ENCODE results near the gene KLF14.

- TF ChIP-seq, protein P1, sequence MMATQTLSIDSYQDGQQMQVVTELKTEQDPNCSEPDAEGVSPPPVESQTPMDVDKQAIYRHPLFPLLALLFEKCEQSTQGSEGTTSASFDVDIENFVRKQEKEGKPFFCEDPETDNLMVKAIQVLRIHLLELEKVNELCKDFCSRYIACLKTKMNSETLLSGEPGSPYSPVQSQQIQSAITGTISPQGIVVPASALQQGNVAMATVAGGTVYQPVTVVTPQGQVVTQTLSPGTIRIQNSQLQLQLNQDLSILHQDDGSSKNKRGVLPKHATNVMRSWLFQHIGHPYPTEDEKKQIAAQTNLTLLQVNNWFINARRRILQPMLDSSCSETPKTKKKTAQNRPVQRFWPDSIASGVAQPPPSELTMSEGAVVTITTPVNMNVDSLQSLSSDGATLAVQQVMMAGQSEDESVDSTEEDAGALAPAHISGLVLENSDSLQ (IDR thresholded peaks at IDR 0.05): no peak
- TF ChIP-seq FOXA1 (IDR thresholded peaks at IDR 0.05) (no peak), BHLHE40 (IDR thresholded peaks at IDR 0.05; ENCODE audit: borderline replicate concordance) (no peak), FOXK2 (IDR thresholded peaks at IDR 0.05) (no peak), FOXM1 (IDR thresholded peaks at IDR 0.05; ENCODE audit: borderline replicate concordance) (no peak)
These were observed 24.5 kb upstream of the KLF14 start for GRCh38 chr7:130758429-130759056.
